Stimulated activated CD8-positive, alpha-beta memory T cell treated with anti-CD3 and anti-CD28 coated beads, Interleukin-4, amount 100 ng/mL, for 24 hours (primary cell): ENCODE data around the gene KRT71.

Source experiments
- DNase-seq: peaks from one replicate; pipeline ENCODE4 v3.0.0-alpha.2; 2020; ENCODE audit warnings: low read depth

The KRT71 gene

DNA sequence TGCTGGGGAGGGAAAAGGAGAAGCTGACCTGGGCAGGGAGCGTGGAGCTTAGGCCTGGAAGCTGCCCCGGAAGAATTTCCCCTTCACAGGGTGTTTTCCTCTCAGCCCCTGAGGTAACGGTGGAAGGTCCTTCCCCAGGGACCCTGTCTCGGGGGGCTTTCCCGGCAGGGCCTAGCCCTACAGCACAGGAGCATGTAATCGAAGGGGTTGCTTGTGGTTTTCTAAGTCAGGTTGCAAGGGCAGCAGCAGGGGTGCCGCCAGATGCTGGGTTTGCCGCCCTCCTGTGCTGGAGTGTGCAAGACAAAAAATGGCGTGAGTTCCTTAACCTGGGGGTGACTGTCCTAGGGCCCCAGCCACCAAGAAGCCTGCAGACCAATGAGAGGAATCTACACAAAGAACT is 22.3 kb upstream of the KRT71 start:
- no peak for DNase-seq

DNA sequence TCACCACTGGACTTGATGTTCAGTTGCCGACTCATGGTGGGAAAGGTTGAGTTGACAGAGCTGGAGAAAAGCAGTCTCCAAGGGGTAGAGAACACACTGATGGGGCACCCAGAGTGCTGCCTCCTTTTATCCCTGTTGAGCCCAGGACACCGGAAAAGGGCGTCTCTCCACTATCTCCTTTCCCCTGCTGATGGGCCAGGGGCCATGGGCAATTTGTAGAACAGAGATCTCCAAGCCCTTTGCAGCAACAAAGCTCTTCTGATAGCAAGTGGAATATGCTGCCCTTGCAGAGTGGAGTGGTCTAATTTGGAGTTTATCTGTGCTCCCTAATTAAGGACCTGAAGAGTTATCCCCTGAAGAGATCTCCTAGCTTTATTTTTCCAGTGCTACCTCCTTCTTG is 20.8 kb upstream of the KRT71 start, which contains the start of gene KRT74:
Gene KRT74, minus strand, starts transcription at position 101 of the 400 bp plus-strand sequence. Its CDS starts 66 bp downstream, at position 35.
- no peak for DNase-seq

DNA sequence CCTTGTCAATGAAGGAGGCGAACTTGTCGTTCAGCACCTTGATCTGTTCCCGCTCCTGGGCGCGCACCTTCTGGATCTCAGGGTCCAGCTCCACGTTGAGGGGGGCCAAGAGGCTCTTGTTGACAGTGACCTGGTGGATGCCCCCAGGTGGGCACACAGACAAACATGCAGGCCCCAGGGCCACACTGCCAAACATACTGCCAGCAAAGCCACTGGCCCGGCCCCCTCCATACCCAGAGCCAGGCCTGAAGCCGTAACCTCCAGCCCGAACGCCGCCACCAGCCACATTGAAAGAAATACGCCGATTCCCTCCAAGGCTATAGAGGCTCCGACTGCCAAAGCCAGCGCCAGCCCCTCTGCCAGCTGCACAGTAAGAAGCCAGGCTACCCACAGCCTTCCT is 20.4 kb upstream of the KRT71 start:
- DNase-seq = no peak

DNA sequence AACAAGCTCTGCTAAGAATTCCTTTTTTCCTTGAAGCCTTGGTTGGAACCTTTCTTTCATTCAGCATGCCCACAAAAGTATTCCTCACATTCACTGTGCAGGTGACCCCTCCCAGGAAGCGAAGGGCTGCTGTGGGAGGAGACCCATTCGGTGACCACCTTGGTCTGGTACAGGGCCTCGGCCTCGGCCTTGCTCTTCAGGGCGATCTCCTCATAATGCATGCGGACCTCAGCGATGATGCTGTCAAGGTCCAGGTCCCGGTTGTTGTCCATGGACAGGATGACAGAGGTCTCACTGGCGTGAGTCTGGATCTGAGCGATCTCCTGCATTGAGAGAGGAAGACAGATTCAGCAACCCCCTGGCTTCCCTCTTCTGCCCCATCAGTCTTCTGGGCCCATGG is 17.6 kb upstream of the KRT71 start:
- no peak for DNase-seq

DNA sequence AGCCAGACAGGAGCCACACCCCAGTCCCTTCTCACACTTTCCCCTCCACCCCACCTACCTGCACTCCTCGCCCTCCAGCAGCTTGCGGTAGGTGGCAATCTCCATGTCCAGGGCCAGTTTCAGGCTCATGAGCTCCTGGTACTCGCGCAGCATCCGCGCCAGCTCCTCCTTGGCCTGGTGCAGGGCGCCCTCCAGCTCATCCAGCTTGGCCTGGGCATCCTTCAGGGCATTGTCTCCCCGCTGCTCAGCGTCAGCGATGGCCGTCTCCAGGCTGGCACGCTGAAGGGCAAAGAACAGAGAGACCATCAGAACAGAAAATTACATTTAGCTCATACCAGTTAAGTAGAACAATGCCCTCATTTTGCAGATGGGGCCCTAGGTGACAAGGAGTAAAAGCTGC is 15.2 kb upstream of the KRT71 start:
- no peak for DNase-seq

DNA sequence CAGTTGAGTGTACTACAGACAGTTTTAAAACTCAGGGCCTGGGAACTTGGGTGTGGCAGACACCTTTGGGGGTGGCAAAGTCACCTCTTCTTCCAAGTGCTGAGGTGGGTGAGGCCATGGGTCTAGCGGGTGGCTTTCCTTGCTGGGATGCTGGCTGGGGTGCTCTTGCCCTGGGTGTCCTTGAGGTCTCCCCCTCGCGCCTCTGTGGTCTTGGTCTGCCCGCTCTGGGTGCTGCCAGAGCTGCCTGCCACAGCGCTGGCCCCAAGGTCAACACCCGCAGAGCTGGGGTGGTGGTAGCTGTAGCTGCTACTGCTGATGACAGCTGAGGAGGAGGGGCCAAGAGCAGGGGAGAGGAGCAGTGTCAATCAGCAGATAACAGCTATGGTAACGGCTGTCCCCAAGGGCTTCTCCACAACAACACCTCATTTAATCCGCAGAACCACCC is 13.9 kb upstream of the KRT71 start:
- DNase-seq = peak; percentile 38

DNA sequence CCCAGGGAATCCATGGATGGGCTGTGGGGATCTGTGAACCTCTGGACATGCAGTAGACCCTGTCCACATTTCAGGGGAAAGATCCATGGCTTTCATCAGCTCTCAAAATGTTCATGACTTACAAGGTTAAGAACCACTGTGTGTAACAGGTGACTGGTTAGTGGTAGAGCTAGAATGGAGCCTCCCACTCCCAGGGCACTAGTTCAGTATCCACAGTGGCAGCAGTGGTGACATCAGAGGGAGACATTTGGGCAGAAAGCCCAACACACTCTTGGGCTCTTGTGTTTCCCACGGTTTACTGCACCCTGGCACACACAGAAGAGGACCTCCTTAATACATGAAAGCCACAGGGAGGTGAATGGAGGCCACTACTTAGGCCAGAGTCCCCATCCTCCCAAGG is 11.6 kb upstream of the KRT71 start:
- no peak for DNase-seq

DNA sequence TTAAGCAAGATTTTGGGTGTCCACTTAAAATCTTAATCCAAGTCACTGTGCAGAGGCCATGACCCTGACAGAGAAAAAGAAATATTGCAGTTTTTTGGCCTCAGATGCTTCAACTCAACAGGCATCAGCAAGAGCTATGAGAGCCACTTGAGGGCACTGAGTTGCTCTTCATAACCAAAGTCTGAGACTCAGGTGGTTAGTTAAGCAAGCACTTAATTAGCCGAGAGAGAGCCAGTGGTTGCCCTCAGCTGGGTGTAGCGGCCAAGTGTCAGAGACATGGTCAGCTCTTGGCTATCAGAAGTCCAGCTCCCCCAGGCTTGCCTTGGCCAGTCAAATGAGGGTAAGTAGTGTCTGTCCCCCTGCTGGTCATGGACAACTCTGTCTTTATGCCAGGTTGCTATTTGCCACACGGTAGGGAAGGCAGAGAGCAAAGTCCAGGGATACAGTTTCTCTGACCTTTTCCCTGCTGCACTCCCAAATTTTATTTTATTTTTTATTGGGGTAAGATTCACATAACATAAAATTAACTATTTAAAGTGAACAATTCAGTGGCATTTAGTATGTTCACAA is 9.0 kb upstream of the KRT71 start:
- DNase-seq = no peak

DNA sequence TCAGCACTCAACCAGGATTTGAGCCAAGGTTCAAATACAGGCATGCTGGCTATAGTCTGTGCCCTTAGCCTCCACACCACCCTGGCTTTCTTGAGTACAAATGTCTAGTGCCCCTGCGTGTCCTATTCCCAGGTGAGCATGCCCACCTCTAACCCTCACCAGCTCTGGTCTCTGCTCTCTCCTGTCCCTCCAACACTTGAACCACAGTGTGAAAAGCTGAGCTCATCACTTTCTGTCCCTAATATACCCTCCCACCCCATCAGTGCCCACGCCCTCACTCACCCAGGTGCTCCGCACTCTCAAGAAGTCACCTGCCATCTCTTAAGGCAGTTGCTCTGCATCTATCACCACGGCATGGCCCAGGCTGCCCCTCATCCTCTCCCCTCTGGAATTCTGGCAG is 7.0 kb upstream of the KRT71 start:
- DNase-seq = no peak

DNA sequence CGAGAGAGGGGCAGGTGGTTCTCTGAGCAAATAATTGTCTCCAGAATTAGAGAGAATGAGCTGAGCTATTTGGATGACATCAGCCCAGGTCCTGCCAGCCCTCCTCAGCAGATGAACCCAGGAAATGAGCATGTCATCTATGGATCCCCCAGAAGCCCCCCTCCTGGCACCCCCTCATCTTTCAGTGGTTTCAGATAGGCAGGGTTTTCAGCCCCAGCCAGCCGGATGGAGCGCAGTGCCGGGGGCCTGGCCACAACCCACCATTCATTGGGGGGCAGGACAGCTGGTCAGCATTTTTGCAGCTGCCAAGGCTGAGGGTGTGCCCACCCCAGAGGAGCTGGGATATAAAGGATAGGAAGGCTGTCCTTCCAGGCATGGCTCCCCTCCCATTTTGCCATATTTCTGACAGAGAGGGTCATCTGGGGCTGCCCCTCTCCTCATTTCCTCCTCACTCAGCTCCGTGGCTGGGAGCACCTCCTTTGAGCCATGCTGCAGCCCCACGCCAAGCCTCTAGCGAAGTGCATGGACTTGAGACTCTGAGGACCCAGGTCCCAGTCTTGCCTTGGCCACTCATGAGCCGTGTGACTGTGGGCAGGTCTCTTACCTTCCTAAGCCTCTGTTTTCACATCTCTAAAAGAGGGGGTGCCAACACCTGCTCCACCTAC is 6.0 kb upstream of the KRT71 start:
- no peak for DNase-seq

DNA sequence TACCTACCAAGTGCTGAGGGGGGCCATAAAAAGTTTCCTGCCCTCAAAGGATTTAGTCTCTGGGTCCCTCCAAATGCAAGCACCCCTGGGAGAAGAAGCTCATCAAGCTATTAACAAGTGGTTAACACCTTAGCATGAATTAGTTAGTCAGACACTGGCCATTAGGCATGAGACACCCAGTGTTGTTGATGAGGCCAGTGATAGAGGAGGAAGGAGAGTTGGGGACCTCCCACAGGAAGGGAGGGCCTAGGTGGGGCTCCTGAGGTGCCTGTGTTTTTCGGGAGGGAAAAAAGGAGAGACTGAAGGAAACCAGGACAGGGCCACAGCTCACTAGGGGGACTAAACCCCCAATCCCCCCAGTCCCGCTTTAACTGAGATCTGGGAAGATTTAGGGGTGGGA is 4.5 kb upstream of the KRT71 start:
- no peak for DNase-seq

DNA sequence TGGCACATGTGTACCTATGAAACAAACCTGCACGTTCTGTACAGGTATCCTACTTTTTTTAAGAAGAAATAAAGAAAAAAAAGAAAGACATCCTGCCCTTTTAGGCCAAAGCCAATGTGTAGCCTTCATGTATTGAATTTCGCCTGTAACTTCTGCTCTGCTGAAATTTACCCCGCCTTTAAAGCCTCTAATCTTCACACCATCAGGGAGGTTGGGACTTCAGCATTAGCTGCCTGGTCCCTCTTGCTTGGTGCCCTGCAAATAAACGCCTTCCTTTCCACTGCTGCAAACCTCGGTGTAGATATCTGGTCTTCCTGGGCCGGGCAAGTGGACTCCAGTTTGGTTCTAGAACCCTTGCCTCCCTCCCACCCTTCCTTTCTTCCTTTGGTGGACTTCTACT is 2.6 kb upstream of the KRT71 start:
- no peak for DNase-seq

DNA sequence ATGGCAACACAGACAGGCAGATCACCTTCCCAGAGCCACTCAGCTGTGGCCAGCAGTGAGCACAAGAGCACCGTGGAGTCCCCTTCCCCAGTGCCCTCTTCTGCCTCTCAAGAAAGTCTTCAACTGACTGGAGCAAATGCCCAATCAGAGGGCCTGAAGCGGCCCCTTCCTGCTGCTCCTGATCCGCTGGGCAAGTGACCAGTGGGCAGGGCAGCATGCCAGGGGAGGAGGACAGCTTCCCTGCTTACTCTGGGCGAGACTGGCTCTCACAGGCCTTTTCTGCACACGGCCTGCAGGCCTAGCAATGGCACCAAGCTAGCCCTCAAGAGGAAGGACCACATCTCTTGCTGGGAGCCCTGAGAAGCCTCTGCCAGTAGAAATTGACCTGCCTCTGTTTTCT is 890 bp downstream of the KRT71 start:
- DNase-seq = no peak

DNA sequence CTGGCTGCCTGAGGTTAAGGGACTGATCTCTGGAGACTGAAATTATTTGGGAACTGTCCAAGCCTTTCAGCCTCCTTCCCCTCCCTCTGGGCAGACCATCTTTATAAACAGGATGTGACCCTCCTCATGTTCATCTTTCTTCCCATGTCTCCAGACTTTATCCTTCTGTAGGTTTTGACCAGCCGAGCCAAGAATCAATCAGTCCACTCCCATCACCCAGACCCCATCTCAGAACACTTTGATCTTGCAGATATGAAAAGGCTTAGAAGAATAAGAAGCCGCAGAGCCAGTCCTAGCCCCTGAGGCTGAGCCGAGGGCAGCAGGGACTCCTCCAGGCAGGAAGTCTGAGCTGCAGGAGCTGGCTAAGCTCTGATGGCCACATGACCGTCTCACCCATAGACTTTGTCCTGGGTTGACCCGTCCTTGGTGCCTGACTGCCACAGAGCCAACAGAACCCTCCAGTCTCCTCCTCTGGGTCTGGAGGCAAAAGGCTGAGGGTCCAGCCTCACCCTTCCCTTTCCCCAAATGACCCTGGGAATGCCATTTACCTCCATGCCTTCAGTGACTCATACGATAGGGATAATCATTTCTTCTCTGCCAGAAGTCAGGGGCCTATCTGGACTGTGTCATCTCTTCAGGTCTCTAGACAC is 1.6 kb downstream of the KRT71 start:
- no peak for DNase-seq

DNA sequence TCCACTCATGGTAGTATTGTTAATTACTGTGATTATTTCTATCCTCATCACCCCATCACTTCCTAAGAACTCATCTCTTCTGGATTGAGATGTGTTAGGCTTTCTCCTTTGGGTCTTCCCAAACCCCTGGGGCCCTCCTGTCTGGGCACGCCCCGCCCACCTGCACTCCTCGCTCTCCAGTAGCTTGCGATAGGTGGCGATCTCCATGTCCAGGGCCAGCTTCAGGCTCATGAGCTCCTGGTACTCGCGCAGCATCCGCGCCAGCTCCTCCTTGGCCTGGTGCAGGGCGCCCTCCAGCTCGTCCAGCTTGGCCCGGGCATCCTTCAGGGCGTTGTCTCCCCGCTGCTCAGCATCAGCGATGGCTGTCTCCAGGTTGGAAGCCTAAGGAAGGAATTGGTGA is 6.8 kb downstream of the KRT71 start:
- DNase-seq = no peak

DNA sequence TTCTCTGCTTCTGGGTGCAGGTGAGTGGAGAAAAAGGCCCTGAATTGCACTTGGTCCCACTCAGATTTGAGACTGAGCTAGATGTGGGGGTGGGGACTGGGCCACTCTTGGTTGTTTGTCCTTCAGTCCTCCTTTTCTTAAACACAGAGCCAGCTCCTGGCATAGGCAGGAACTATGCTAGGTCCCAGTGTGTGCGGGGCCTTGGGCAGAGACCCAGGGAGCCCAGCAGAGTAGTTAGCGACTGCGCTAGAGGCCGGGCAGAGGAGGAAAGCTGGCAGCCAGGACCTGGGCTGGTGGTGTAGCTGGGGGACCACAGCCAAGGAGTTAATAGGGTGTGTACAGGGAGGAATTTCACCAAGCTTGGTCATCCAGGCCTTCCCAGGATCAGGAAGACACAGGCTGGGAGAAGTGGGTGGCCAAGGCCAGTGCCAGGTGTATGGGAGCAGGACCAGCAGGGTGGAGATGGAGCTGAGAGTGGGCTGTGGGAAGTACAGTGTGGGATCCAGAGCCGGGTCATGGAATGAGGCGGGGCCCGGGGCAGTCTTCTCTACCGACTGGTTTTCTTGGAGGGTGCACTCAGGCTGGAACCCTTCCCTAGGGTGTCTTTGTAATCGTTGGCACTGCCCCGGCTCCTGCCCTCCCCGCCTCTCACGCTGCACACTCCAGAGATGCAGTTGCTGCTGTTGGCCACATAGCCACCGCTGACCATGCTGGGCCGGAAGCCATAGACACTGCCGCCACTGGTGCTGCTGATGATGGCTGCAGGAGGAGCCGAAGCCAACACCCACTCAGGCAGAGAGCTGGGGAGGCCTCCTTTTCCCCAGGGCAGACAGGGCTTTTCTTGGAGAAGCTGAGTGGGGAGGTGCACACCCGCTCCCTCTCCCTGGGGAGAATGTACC is 8.7 kb downstream of the KRT71 start:
- no peak for DNase-seq

DNA sequence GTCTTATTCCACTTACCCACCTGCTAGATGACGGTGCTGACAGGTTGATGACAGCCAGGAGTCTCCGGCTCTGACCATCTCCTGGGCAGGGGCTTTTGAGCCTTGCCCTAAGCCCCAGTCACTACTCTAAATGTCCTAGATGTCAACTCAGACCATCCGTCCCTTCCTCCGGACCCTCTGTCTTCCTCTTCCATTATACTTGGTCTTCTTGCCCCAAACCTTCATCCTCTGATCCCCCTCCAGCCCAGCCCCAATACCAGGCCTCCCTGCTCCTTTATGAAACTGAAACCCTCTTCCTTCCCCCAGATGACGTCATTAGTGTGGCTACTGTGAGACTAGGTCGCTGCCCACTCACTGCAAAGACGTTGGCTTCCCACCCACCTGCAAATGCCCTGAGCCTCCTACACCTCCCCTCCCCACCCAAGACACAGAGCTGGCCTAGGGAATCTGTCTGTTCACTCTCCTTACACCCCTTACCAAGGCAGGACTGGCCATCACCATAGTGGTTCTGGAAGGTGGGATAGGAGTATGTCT is 10.1 kb downstream of the KRT71 start:
- no peak for DNase-seq

DNA sequence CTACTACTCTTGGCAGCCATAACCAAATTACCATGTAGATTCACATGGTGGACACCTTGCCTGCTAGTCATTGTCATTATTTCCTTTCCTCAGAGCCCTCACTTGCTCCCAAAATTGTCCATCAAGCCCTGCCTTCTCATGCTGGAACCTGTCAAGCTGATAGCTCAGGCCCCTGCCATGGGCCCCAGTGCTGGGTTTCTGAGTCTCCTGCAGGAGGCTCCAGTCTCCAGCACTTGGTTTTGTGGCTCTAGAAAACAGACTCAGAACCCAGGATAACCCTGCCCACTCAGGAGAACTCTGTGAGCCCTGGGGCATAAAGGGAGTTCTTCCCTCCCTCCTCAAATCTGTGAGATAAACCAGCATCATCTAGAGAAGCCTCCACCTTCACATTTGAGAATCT is 10.8 kb downstream of the KRT71 start:
- DNase-seq = no peak

DNA sequence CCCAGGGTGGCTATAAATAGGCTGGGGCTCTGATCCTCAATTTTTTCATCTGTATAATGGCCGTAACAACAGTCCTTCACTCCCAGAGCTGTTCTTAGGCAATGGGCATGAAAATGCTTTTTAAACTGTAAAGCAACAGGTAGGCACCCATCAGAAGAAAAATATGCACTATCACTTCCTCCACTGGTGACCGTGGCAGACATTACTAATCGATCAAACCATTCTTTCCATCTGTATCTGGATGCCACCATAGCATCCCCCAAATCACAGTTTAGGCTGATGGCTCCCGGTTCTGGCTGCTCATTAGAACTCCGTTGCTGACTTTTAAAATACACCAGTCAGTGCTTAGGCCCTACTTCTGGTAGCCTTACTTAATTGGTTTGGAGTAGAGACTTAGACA is 11.2 kb downstream of the KRT71 start:
- DNase-seq = no peak

DNA sequence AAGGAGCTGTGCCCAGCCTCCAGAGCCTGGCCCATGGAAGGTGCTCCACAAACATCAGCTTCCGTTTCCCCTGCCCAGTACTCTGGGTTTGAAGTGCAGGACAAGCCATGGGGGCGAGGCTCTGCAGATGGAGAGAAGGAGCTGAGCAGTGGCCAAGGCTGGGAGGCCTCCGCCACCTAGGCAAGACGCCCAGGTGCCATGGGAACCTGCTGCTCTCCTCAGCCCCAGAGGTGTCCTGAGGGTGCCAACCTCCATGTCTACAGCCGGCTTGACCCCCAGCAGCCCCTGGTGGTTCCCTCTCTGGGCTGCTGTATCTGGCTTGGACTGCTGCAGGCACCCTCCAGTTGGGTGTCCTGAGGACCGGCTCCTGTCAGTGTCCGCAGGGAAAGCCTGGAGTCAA is 12.4 kb downstream of the KRT71 start:
- DNase-seq = no peak

DNA sequence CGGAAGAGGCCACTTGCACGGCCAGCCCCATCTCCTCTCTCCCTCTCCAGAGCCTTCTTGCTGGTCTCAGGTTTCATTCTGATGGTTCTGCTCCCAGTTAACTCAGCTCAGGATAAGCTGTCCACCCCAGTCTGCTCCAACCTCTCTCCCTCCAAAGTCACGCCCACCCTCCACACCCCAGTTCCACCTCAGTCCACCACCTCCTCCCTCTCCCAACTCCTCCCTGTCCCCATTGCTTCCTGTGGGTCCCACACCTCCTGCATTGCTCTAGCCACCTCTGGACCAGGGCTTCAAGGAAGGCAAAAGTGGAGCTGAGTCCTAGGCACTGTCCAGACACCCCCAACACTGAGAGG is 13.1 kb downstream of the KRT71 start:
- DNase-seq = no peak

DNA sequence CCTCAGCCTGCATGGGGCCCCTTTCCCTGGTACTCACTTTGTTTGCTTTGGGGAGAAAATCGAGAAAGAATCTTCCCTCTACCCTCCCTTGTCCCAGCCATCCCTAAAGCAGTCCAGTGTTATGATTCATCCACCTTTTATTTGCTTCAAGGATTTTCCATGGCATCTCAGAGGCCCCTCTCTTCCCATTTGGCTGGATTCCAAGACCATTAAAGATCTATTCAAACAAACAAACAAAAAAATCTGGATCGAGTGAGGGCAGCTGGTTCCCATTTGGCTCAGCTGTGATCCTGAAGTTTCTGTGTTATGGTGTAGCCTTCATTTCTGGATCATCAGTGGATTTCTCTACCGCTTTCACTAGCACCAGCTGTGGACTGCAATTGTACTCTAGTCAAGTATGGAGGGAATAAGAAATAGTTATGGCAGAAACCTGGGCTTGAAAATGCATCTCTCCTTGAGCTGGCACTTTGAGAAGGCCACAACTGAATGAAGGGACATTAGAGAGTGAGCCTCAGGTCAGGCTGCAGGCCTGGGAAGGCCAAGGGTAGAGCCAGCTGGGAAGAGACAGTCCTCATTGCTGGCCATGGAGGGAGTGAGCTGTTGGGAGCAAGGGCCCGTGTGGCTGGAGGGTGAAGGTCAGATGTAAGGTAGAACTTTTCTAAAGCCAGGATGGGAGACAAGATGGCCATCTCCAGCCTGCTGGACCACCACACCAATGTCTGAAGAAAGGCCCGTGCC is 13.7 kb downstream of the KRT71 start:
- DNase-seq = no peak
